Stimulated activated CD8-positive, alpha-beta memory T cell treated with anti-CD3 and anti-CD28 coated beads, Interleukin-7, amount 100 ng/mL, for 48 hours (primary cell): ENCODE data around the gene TSPAN33.
"Not testable (repeated sequence)": the region's sequence is repeated elsewhere in the genome, so short reads cannot be mapped to it uniquely, and the experiment has no call there.

Source experiments
- DNase-seq, 2 donors: peaks; one replicate each; pipeline ENCODE4 v3.0.0-alpha.2; 2020; ENCODE audit warnings: low read depth in 1 of 2; ENCODE audit errors: extremely low read depth in 1 of 2

Gene TSPAN33, protein sequence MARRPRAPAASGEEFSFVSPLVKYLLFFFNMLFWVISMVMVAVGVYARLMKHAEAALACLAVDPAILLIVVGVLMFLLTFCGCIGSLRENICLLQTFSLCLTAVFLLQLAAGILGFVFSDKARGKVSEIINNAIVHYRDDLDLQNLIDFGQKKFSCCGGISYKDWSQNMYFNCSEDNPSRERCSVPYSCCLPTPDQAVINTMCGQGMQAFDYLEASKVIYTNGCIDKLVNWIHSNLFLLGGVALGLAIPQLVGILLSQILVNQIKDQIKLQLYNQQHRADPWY

GRCh38 chr7:129144095-129144833 is at the start of gene TSPAN33:
TSS of gene TSPAN33 (plus strand) at chr7:129144707. CDS start at chr7:129144981, 274 bp downstream.
- DNase-seq: peak; percentile 48 to 60

DNA sequence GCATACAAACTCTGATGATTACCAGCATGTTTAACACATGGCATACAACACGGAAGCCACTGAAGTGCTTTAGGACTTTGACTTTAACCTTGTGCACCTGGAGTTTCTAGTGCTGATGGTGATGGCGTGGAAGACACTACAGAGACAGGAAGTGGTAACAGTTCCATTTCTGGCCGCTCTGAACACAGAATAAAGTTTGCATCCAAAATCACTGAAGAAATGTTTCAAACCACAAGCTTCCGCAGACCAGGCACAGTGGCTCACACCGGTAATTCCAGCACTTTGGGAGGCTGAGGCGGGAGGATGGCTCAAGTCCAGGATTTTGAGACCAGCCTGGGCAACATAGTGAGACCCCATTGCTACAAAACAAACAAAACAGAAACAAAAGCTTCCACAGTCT is 49.2 kb upstream of the TSPAN33 start:
- DNase-seq: no peak

DNA sequence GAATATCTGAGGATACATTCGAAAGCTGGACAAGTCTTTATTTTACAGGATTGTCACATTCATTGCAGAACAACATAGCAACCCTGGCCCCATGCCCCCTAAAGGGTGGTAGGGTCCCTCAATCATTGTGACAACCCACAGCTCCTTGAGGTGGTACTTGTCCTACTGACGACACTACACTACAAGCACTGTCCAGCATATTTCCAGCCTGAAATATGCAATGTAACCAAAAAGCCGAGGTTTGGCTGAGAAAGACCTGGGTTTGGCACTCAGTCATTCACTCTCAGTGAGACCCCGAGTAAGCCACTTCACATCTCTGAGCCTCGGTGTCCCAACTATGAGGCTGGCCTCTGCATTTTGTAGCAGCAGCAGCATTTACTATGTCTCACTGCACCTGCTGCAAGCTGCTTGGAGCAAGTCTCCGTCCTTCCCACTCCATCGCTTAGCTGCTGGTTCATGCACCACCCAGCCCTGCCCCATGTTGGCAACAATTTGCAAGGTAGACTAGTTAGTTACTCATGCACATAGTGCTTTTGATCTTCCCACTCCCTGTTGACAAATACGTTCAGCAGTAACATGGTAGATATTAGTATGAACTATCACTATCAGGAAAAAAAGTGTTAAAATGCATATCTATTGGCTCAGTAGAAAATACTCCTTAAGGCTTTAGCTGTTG is 46.0 kb upstream of the TSPAN33 start:
- no peak for DNase-seq

DNA sequence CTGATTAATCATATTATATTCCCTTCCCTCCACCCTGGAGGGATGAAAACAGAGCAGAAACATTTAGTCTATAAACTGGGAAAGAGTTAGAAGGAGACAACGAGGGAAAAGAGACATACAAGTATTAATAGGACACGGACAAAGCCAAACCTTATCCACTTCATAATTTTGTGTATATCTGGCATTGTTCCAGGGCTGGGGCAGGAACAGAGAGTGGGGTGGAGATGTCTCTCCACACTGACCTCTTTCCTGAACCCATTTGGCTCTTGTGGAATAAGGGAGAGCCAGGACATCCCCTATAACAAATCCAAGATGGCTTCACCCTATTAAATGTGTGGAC is 43.7 kb upstream of the TSPAN33 start:
- no peak for DNase-seq

- no peak for DNase-seq
These were observed 42.8 kb upstream of the TSPAN33 start for GRCh38 chr7:129101746-129102145.

DNA sequence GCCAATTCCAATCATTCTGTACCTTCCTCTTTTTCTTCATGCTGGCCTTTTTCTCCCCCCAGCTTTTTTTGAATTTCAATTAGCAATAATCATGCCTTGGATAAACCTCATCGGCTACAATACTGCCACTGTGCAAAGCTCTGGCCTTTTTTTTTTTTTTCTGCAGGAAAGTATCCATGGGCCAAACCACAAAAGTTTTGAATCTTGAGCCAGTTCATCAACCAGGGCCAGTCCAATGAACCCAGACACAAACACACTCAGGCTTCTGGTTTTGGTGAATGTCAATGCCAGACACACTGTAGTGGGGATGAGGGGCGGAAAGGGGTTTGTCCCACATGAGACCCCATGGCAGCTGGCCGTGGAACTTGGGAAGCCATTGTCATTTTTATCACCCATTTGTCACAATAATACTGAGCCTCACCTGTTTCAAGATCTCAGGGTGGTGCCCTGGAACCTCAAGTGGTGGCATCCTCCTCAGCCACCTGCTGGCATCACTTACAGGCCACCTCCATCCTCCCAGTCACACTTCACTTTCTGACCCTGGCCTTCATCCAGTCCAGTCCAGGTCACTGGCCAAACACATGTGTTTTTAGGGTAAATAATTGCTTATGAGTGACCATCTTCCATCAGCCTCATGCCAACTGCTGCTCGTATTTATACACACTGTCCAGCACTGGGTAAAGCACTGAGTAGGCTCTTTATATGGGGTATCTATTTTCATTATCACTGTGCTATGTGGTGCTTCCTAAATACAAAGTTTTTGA is 40.8 kb upstream of the TSPAN33 start:
- no peak for DNase-seq

DNA sequence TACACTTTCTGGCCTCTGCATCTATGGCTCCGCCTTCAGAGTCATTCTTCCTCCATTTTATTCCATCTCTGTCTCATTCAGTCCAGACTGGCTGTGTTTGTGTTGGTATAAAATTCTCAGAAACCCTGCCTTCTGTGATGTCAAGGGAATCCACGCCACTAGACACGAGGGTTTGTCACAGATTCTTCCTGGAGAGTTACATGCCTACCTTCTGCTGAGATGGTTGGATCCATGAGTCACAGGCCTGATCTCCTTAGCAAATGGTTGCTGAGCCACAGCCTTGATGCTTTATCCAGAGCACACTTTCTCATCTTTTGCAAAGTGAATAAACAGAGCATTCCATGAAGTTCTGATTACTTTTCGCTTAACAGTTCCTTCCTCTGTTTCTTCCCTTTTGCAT is 35.9 kb upstream of the TSPAN33 start:
- DNase-seq: no peak

GRCh38 chr7:129110258-129110981 is 34.1 kb upstream of the TSPAN33 start:
- no peak for DNase-seq

- no peak for DNase-seq
These were observed 33.5 kb upstream of the TSPAN33 start for GRCh38 chr7:129110982-129111376.

DNA sequence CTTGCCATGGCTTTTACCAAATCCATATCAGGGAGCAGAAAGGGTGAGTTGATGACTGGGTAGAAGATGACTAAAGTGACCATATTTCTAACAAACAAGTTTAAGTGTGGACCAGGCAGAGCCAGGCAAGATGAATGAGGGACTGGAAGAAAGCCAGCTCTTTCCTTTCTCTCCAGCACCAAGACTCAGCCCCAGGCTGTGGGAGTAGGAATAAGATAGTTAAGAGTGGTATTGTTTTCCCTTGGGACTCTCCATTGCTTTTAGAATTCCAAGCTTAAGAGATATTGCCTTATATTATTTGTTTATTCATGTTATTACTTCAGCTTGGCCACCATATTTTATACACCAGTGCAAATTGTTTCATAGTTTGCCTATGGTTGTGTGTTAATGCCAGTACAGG is 28.8 kb upstream of the TSPAN33 start:
- no peak for DNase-seq

- no peak for DNase-seq
These were observed 26.3 kb upstream of the TSPAN33 start for GRCh38 chr7:129118182-129118581.

- no peak for DNase-seq
These were observed 25.5 kb upstream of the TSPAN33 start for GRCh38 chr7:129118976-129119375.

GRCh38 chr7:129121501-129122077 is 22.9 kb upstream of the TSPAN33 start:
- not testable (repeated sequence) for DNase-seq

- DNase-seq: no peak
These were observed 22.3 kb upstream of the TSPAN33 start for GRCh38 chr7:129122078-129122750.

GRCh38 chr7:129122751-129123509 is 21.6 kb upstream of the TSPAN33 start:
- DNase-seq: peak; percentile 15 to 42

DNA sequence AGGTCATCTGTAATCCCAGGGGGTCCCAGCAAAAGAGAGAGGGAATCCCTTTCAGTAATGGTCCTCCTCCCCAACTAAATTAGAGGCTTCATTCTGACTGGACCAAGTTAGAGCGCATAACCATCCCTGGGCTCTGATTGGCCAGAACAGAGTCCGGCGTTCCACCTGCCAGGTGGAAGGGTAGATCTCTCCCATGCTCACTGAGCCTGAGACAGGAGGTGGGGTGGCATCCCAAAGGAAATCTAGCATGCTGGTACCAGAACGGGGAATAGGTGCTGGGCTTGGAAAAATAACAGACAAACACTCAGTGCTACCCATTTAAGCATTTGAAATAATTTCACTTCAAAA is 21.0 kb upstream of the TSPAN33 start:
- DNase-seq: no peak

DNA sequence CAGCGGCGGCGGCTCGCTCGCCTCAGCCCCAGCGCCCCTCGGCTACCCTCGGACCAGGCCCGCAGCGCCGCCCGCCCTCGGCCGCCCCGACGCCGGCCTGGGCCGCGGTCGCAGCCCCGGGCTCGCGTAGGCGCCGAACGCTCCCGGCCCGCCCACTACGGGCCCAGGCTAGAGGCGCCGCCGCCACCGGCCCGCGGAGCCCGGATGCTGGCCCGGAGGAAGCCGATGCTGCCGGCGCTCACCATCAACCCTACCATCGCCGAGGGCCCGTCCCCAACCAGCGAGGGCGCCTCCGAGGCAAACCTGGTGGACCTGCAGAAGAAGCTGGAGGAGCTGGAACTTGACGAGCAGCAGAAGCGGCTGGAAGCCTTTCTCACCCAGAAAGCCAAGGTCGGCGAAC is 18.2 kb upstream of the TSPAN33 start:
- DNase-seq: no peak

- DNase-seq: no peak
These were observed 17.4 kb upstream of the TSPAN33 start for GRCh38 chr7:129127154-129127553.

- DNase-seq: no peak
These were observed 16.9 kb upstream of the TSPAN33 start for GRCh38 chr7:129127601-129128000.
